Epithelial cell of proximal tubule (primary cell): ENCODE results near the gene LSAMP. TPM values are rescaled to one million over a fixed set of nuclear protein-coding genes. Genes with fewer than 3 reads are reported as not detected.
A peak's percentile ranks its signal among the peaks of the same experiment; 100 is the strongest.
"Not testable (repeated sequence)": the region's sequence is repeated elsewhere in the genome, so short reads cannot be mapped to it uniquely, and the experiment has no call there.

Experiments
- DNase-seq: peaks from one replicate; pipeline ENCODE4 v3.0.0-alpha.2; 2011; ENCODE audit warnings: low read depth
- H3K4me3 ChIP-seq: 2 replicates; pipeline ENCODE4 v1.5.1; 2011; ENCODE audit warnings: low read depth, mild to moderate bottlenecking, low read length
- total RNA-seq: library from RNA; depleted of rRNA; stranded (reverse); fragments of >200 nt; gene quantifications from 2 replicates; pipeline ENCODE4 v1.2.3, GENCODE V29; 2015
- TF ChIP-seq, protein P1 (sequence below): conservative IDR thresholded peaks from 2 replicates; pipeline ENCODE4 v1.5.1; 2012; ENCODE audit warnings: low read depth, mild to moderate bottlenecking, low read length

Gene LSAMP
- total RNA-seq, 1 donor from 2014 or later: 5.1 TPM

DNA sequence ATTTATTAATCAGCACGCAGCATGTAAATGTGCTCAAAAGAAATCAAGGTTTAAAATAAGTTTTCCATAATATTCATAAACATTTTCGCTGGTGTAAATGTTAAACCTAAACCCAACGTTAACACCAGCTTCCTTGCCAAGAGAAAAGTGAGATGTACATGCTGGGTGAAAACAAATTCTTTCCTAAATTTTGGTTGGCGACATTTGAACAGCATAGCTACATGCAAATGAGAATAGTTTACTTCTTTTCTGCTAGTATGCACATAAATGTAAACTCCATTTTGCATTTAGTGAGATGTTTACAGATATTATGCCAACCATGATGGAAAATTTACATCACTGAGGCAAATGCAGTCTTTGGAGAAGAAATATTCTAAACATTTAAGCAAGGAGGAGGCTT, 639.8 kb downstream of the LSAMP start:
- TF ChIP-seq, protein P1, sequence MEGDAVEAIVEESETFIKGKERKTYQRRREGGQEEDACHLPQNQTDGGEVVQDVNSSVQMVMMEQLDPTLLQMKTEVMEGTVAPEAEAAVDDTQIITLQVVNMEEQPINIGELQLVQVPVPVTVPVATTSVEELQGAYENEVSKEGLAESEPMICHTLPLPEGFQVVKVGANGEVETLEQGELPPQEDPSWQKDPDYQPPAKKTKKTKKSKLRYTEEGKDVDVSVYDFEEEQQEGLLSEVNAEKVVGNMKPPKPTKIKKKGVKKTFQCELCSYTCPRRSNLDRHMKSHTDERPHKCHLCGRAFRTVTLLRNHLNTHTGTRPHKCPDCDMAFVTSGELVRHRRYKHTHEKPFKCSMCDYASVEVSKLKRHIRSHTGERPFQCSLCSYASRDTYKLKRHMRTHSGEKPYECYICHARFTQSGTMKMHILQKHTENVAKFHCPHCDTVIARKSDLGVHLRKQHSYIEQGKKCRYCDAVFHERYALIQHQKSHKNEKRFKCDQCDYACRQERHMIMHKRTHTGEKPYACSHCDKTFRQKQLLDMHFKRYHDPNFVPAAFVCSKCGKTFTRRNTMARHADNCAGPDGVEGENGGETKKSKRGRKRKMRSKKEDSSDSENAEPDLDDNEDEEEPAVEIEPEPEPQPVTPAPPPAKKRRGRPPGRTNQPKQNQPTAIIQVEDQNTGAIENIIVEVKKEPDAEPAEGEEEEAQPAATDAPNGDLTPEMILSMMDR: no peak
- H3K4me3 ChIP-seq: no peak overlapping the region
- DNase-seq: no peak

DNA sequence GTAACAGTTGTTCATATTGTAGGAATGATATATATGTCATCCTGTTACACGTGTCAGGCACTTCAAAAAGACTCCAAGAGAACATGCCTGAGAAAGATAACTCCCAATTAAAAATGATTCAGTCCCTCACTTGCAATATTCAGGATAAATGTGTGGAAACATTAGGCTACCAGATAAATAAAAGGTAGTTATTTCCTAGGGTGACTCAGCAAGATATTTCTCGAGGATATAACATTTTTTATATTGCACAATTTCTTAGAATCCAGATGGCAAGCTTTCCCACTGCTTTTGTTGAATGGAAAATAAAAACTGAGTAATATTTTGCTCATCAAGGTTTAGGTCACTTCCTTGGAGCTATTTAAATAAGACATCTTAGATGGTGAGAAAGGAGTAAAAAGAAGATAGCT, 640.6 kb downstream of the LSAMP start:
- DNase-seq: no peak
- H3K4me3 ChIP-seq: no peak overlapping the region
- TF ChIP-seq, protein P1: no peak

DNA sequence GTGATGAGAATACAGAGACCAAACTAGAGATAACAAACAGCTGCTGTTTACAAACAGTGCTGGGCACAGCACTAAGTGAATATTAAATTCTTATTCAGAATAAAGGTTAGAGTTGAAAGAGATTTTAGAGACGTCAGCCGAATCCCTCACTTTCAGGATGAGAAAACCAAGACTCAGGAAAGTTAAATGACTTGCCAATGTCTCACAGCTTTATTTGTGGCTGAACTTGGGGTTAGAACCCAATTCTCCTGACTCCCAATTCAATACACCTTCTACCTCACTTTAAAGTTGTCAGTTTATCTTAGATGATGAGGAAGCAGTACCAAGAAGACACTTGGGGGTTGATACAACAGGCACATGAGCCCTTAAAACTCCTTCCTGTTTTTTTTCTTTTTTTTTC, 641.1 kb downstream of the LSAMP start:
- DNase-seq: no peak
- TF ChIP-seq, protein P1: no peak
- H3K4me3 ChIP-seq: no peak overlapping the region

DNA sequence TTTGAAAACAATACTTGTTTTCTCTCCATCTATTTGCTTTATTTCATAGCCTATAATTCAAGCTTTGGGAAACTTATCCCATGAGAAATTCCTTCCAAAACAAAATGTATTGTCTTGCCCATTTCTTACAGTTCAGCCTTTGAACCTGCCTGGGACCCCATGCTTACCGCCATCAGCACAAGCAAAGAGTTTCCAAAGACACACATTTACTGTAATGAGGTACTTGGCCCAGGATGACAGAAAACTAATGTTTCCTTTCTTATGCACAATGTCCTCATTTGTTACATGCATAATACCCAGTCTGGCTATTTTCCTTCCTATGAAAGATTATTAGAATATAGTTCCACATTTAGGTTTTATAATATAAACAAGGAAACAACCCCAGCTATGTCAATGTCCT, 641.6 kb downstream of the LSAMP start:
- TF ChIP-seq, protein P1: no peak
- H3K4me3 ChIP-seq: no peak overlapping the region
- no peak for DNase-seq

DNA sequence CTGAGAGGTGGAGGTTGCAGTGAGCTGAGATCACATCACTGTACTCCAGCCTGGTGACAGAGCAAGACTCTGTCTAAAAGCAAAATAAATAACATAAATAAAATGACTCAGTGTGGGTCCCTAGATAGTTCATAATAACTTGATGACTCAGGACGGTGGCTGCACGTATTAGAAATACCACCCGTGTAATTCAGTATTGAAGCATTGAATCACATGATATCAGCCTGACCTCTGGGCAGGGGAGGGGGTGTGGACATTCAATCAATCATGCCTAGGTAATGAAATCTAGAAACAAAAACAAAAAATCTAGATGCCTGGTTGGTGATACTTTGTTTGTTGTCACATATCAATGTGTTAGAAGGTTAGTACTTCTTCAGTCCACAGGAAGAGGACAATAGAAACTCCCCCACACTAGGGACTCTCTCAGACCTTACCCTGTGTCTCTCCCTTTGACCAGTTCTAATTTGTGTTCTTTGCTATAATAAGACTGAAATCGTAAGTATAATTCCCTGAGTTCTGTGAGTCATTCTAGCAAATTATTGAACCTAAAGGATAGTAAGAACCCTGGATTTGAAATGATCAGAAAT, 644.7 kb downstream of the LSAMP start:
- no peak for DNase-seq
- TF ChIP-seq, protein P1: no peak
- H3K4me3 ChIP-seq: no peak overlapping the region

DNA sequence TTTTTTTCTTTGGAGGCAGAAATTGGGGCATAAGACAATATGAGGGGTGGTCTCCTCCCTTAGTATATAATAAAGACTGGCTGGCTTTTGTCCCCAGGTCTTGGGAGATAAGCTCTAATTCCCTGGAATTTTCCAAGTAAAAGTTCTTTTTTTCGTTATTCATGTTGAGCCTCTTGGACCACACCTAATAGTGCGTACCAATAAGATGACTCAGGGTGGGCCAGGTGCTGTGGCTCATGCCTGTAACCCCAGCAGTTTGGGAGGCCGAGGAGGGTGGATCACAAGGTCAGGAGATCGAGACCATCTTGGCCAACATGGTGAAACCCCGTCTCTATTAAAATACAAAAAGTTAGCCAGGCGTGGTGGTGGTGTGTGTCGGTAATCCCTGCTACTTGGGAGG, 645.2 kb downstream of the LSAMP start:
- not testable (repeated sequence) for DNase-seq

DNA sequence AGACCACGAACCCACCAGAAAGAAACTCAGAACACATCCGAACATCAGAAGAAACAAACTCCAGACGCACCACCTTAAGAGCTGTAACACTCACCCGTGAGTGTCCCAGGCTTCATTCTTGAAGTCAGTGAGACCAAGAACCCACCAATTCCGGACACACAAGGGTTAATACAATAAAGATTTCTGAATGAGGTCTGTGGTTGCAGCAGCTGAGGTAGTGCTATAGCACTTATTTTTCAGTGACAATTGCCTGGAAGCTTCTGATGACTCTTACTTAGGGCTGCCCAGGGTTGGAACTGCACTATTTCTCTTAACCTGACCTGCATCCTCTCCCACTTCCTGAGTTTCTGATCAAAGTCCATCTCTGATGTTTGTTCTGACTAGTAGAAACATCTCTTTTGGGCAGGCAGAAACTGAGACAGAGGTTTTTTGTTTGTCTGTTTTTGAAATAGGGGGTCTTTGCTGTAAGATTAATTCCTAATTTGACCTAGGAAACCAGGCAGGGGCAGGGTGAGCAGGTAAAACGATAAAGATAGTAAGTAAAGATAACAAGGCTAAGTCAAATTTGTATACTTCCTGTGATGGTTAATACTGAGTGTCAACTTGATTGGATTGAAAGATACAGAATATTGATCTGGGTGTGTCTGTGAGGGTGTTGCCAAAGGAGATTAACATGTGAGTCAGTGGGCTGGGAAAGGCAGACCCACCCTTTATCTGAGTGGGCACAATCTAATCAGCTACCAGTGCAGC, 652.9 kb downstream of the LSAMP start:
- peak overlapping the region; percentile 11 for H3K4me3 ChIP-seq
- TF ChIP-seq, protein P1: no peak
- DNase-seq: no peak

More for the DNA sequence above, 645.2 kb downstream of the LSAMP start:
- not testable (repeated sequence) for H3K4me3 ChIP-seq

DNA sequence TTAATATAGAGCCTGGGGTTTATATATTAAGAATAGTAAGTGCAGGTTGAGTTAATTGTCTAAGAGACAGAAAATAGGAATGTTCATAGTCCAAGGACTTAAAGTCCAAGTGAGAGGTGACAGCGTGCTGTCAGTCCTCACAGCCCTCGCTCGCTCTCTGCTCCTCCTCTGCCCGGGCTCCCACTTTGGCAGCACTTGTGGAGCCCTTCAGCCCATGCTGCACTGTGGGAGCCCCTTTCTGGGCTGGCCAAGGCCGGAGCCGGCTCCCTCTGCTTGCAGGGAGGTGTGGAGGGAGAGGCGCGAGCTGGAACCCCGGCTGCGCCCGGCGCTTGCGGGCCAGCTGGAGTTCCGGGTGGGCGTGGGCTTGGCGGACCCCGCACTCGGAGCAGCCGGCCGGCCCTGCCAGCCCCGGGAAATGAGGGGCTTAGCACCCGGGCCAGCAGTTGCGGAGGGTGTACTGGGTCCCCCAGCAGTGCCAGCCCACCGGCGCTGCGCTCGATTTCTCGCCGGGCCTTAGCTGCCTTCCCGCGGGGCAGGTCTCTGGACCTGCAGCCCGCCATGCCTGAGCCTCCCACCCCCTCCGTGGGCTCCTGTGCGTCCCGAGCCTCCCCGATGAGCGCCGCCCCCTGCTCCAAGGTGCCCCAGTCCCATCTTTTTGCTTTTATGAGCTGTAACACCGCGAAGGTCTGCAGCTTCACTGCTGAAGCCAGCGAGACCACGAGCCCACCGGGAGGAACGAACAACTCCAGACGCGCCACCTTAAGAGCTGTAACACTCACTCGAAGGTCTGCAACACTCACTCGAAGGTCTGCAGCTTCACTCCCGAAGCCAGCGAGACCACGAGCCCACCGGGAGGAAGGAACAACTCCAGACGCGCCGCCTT, 653.8 kb downstream of the LSAMP start:
- H3K4me3 ChIP-seq: peak overlapping the region; percentile 22
- not testable (repeated sequence) for DNase-seq
